Measurements from ENCODE around the gene LIN28B.
"Not testable (repeated sequence)": the region's sequence is repeated elsewhere in the genome, so short reads cannot be mapped to it uniquely, and the experiment has no call there.

The LIN28B gene

DNA sequence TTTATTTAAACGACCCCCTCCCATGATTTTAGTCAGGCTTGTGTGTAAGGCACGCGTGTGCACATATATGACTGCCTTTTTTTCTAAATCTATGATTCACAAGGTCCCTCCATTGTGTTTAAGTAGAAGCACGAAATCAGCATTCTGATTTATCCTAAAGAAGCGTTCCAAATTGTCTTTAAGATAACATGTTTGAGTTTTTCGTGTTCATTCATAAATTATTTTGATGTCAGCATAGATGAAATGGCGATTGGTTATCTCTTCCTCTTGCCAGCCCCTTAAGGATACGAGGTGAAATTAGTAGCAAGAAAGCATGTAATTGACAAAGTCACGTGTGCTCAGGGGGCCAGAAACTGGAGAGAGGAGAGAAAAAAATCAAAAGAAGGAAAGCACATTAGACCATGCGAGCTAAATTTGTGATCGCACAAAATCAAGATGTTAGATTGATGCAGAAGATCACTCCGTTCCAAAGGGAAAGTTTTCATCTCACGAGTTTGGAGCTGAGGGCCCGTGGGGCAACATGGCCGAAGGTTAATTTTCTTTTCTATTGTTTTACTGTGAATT, at the start of gene LIN28B:
TSS of gene LIN28B (plus strand) at position 377 of the 564 bp plus-strand sequence. CDS start at position 521, 144 bp downstream.
- no peak for DNase-seq (ENCODE audit: low spot score)

GRCh38 chr6:104908031-104908887, 48.6 kb upstream of the LIN28B start:
- DNase-seq (ENCODE audit: low spot score) = no peak

DNA sequence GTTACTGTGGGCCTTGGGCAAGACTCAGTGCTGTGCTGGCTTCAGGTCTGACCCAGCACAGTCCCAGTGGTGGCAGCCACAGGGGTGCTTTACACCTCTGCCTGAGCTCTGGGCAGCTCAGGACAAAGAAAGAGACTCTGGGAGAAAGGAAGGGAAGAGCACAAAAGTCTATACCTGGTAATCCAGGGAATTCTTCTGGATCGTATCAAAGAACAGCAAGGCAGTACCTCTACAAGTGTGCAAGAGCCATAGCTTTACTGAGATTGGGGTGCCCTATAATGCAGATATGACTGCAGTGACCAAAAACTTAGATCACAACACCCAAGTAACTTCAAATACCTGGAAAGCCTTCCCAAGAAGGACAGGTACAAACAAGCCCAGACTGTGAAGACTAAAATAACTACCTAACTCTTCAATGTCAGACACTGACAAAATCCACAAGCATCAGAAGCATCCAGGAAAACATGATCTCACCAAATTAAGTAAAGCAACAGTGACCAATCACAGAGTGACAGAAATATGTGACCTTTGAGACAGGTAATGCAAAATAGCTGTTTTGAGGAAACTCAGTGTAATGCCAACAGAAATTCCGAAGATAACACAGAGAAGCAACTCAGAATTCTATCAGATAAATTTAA, 47.9 kb upstream of the LIN28B start:
- no peak for DNase-seq (ENCODE audit: low spot score)

DNA sequence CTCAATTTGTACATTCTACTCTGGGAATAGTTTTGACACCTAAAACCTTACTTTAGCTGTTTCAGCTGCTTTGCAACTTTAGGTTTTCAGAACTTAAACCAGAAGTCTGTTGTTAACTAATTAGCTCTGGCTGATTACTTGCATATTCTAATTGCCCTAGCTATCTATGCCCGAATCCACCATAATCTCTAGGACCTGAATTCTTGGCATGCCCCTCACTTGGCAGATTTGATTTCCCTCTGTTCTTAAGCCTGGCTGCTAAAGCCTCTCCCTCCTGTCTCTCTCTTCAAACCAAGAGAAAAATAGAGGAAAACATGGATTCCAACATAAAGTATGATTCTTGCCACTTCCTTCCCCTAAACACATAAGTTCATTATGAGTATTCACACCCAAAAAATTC, 35.0 kb upstream of the LIN28B start:
- no peak for DNase-seq (ENCODE audit: low spot score)

- DNase-seq (ENCODE audit: low spot score) = no peak
These were observed 28.8 kb upstream of the LIN28B start for GRCh38 chr6:104928141-104928540.

DNA sequence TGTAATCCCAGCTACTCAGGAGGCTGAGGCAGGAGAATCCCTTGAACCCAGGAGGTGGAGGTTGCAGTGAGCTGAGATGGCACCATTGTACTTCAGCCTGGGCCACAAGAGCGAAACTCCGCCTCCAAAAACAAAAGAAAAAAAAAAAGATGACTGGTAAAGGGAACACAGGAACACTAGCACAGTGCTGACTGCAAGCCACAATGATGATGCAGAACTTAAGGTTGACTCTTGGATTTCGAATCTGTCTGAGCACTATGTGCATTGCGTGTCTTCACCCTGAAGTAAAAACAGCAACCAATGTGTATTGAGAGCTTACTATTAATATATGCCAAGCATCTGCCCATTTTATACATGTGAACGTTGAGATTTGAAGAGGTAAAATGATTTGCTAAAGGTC, 27.6 kb upstream of the LIN28B start:
- DNase-seq (ENCODE audit: low spot score) = no peak

GRCh38 chr6:104930939-104931338, 26.0 kb upstream of the LIN28B start:
- no peak for DNase-seq (ENCODE audit: low spot score)

DNA sequence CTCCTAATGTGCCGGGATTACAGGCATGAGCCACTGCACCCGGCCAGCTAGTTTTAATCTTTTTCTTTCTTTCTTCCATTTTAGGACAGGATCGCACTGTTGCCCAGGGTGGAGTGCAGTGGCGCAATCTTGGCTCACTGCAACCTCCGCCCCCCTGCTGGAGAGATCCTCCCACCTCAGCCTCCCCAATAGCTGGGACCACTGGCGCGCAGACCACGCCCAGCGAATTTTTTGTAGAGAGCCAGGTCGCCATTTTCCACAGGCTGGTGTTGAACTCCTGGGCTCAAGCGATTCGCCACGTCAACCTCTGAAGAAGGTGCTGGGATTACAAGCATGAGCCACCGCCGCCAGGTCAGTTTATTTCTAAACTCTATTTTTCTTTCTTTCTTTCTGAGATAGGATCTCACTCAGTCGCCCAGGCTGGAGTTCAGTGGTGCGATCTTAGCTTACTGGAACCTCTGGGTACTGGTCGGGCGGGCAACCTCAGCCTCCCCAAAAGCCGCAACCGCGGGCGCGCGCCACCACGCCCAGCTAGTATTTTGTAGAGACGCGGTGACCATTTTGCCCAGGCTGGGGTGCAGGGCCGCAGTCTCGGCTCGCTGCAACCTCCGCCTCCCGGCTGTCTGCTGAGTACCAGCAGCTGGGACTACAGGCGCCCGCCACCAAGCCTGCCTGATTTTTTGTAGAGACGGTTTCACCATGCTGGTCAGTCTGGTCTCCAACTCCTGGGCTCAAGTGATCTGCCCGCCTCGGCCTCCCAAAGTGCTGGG, 20.0 kb upstream of the LIN28B start:
- DNase-seq (ENCODE audit: low spot score) = peak; percentile 72

DNA sequence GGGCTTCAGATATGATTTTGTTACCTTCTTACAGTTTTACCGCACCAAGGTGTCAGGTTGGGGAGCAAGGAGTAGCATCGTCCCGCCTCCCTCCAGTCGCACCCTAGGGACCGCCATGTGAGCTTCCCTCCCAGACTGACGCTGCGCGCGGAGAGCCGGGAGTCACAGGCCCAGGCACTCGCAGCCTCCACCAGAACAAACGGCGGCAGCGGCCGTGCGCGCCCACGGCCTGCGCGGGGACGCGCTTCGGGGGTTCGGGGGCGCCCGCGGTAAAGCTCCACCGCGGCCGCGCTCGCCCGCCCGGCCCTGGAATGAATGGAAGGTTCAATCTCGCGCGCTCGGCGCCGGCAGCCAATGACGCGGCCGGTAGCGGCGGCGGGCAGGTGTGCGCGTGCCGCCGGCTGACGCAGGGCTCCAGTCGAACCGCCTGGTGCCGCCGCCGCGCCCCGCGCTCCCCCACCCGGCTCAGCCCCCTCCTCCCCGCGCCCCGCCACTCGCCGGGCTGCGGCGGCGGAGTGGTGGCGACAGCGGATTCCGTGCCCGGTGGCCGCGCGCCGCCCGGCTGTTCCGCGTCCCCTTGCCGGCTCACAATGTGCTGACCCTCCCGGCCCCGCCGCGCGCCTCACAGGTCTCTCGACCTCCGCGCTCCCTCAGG, 16.5 kb upstream of the LIN28B start:
- DNase-seq (ENCODE audit: low spot score) = no peak

- no peak for DNase-seq (ENCODE audit: low spot score)
These were observed 15.8 kb upstream of the LIN28B start for GRCh38 chr6:104940893-104941728.

DNA sequence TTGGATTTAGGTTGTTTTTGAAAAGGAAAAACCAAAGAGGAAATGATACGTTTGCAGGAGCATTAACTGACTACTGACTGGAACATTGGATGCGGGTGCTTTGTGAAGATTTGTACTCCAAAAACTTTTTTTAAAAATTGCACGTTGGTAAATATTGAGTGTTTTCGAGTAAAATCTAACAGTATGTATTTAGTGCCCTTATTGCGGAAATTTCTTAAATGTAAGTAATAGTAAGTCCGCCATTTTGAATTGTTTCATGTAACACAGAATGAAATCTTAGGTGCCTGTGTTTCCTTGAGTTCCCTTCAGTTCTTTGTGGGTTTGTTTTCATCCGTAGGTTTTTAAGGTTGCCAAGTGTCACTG, 15.2 kb upstream of the LIN28B start:
- DNase-seq (ENCODE audit: low spot score) = no peak

- no peak for DNase-seq (ENCODE audit: low spot score)
These were observed 13.1 kb upstream of the LIN28B start for GRCh38 chr6:104943781-104944180.

- no peak for DNase-seq (ENCODE audit: low spot score)
These were observed 7.7 kb upstream of the LIN28B start for GRCh38 chr6:104949206-104949605.

DNA sequence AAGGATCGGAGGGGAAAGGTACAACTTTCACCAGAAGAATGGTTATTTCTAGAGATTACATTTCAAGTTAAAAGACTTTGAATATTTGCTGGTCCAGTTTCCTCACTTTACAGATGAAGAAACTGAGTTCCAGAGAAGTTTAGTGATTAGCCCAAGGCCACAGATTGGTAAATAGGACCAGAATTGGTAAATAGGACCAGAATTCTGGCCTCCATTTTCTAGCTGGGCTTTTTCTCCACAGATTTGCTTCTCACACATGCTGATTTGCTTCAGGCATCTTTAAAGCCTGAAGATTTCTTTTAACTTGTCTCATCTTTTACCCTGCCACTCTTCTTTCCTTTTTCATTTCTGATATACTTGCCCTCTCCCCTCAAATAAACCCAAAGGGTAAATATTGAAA, 5.2 kb upstream of the LIN28B start:
- no peak for DNase-seq (ENCODE audit: low spot score)

DNA sequence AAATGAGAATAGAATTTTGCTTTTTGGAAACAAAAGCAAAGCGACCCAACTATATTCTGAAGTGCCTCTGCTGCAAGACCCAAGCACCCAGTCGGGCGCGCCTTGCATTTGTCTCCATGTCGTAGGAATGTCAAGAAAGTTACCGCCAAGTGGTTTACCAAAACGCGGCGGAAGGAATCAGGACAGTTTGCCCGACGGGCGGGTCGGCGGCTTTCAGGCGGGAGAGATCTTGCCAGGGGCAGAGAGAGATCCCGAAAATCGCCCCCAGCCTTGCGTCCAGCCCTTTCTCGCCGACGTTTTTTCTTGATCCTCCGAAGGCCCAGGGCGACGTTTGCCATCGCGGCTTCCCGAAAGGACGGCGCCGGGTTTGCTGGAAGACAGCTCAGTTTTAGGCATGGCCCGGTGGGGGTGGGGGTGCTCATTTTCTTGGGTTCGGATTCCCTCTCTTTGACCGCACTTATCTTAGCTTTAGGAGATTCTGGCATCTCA, 4.0 kb upstream of the LIN28B start:
- no peak for DNase-seq (ENCODE audit: low spot score)

DNA sequence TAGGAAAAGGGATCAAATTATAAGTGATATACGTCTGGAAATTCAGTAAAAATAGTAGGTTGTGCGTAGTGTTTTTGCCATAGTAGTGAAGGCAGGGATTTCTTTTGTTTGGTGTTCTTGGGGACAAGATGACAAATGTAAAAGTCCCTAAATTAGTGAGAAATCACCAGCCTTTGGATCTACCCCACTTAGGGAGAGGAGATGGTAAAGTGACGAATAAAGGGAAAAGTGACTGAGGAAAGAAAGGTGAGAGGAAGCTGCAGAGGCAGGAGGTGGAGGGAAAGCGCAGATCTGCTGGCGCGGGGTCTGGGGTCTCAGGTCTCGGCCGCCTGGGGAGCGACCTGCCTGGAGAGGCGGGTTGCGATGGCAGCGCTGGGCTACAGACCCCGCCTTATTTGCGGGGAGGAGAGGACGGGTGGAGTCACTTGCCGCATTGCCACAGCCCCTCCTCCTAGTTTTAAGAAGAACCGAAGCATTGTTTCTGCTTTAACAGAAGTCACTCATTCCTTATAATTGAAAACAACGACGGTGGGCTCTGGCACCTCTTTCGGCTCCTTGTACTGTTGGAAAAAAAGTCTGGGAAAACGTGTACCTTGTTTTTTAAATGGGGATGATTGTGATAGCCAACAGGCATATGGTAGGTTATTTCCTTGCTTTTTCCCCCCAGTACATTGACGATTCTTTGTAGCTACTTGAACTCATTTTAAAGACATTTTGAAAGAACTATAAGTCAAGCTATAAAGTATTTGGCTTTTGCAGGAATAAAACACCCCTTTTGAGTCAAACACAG, 3.3 kb upstream of the LIN28B start:
- DNase-seq (ENCODE audit: low spot score) = not testable (repeated sequence)

DNA sequence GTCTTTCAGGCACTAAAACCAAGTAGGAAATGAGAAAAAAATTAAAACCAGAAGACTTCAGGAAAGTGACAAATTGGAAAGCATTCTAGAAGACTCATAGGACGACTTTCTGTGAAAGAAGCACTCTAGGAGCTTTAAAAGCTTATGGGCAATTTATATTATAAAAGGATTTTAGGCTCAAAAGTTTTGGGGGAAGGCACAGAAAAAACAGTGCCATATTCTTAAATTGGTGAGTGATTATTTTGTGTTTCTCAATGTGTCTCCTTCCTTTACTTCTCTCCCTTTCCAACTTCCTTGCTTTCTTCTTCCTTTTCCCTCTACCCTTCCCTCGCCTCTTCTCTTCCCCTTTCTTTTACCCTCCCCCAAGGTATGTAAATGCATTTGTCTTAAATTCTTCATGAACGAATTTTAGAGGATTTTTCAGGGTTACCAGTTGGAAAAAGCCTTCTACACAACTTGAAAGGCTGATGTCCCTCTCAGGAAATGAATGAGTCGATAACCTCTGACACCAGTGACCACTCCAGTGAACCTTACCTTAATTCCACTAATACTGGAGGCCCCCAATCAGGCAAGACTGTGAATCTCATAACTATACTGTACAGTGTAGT, 2.6 kb upstream of the LIN28B start:
- no peak for DNase-seq (ENCODE audit: low spot score)

DNA sequence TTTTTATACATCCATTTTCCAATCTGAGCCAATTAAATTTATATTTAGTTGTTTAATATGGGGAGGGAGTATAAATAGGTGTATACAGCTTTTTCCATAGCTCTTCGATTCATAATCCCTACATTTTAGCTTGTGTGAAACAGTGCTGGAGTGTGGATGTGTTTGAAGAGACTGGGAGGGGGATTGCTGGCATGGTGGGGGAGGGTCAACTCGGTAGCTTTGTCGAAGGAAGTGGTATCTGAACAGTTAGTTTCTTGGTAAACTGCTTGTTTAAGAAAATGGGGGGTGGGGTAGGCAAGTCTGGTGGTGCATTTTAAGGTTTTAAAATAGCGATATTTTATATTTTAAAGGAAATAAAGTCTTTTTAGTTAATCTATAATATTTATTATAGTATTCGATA, 1.4 kb upstream of the LIN28B start:
- no peak for DNase-seq (ENCODE audit: low spot score)

DNA sequence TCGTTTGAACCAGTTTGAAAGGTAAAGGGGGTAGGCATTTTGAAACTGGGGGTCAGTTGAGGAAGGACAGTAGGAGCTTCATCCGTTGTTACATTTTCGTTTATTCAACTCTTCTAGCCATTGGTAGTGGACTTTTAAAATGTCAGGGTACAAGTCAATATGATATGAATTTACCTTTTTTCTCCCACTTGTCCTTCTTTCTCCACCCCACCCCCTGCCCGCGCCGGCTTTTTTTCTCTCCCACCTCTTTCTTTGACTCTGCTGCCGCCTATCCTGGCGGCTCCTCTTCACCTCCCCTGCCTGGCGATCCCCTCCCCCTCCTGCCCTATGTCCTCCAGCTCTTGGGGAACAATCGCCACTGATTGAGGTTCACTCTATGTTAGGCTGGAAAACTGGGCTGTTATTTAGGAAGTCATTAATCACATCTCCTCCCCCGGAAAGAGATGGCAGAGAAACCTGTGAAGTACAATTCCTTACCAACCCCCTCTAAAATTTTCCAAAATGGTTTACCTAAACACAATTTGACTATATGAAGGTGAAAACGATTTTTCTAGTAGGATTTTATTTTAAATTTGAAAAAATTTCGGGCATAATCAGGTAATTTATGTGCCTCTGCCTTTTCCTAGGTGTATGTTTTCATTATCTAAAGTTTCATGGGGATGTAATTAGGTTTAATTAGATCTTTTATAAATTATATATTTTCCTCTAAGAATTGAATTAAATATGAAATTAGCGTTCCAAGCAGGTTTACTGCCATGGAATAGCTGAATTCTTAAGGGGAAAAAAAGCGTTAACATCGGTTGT, 778 bp upstream of the LIN28B start:
- no peak for DNase-seq (ENCODE audit: low spot score)

All from HuH-7.5 (cell line).